K562 (cell line): ENCODE measurements around the gene SLC28A1.
"Not testable (repeated sequence)": the region's sequence is repeated elsewhere in the genome, so short reads cannot be mapped to it uniquely, and the experiment has no call there.

Experiments
- NONO ChIP-seq, 2 experiments: fragments of 200-400 bp in 1 of 2; fragments of 450-650 bp in 1 of 2; formaldehyde crosslinking in 1 of 2; IDR thresholded peaks; 2 replicates each; pipeline ENCODE4 v1.6.1; 2017; ENCODE audit warnings: low read depth in 2 of 2, mild to moderate bottlenecking in 2 of 2, moderate library complexity in 2 of 2, low read length in 1 of 2
- PHF21A ChIP-seq: fragments of 450-650 bp; IDR thresholded peaks from 2 replicates; pipeline ENCODE4 v1.6.1; 2017; ENCODE audit warnings: low read depth, borderline replicate concordance

DNA sequence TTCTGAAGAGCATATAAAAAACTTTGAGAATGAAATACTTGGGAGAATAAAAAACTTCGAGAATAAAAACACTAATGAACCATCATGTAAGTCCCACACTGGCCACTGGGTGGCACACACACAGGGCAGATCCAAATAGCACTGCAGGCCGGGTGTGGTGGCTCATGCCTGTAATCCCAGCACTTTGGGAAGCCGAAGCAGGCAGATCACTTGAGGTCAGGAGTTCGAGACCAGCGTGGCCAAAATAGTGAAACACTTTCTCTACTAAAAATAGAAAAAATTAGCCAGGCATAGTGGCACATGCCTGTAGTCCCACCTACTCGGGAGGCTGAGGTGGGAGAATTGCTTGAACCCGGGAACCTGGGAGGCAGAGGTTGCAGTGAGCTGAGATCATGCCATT is 38.8 kb upstream of the SLC28A1 start:
- not testable (repeated sequence) for TF ChIP-seq PHF21A; NONO (IDR thresholded peaks at IDR 0.05; ENCODE audit: low read depth in 2 of 2, low read length in 1 of 2)
